ENCODE results near the gene NT5C2. TPM values are rescaled to one million over a fixed set of nuclear protein-coding genes. Genes with fewer than 3 reads are reported as not detected.
A peak's percentile ranks its signal among the peaks of the same experiment; 100 is the strongest.

NT5C2 gene
- total RNA-seq, 2 donors from 2014 or later = 38.9 to 45.0 TPM

DNA sequence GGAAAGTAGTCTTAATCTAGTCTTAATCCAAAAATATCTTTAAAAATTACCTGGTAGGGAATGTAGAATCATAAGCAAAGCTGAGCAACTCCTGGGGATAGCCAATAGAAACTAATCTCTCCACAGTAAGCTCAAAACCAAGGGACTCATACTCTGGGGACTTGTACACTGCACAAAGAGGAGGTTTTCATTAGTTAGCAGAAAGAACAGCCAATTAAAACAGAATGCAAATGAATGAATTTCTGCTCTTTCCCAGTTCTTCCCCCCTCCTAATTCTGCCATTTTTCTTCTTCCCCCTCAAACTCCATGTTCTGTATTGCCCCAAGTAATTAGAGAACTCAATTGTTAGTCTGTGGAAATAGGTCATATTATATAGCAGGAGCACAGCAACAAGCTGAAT is 86.5 kb downstream of the NT5C2 start:
- no peak for DNase-seq
- no peak for ATAC-seq
- intact Hi-C loops (cut with DNase I) = no loop called here

DNA sequence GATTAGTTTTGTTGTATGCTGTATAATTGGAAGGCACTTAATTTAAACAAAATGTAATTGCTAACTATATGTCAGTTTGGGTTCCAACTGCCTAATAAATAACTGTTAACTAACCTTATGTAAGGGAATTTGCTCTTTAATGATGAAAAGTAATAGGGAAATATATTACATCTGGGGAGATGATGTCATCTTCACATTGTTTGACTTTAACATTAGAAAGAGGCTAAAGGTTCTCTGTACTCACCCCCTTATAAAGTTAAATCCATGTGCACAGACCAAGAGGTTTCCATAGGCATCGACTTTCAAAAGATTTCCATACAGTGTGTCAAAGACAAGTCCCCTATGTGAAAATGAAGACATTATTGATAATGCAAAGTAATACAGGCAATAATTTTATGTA is 87.6 kb downstream of the NT5C2 start:
- ATAC-seq (no peak), DNase-seq (no peak)
- intact Hi-C loops (cut with DNase I) = no loop called here

DNA sequence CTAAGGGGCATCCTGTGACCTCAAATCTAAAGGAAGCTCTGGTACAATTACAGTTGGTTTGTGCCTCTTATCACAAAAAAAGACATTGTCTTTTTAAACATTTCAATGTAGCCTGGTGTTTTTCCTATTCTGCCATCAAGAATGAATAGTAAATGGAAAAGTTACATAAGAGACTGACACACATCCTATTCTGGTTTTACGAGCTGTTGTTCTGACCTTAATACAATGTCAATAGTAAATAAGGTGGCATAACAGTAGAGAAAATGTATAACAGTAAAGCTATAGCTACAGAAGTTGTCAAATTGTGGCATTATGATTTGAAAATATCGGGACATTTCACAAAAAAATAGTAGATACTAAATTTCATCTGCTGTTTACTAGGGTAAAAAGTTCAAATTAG is 88.4 kb downstream of the NT5C2 start:
- ATAC-seq (no peak), DNase-seq (no peak)
- intact Hi-C loops (cut with DNase I) = no loop called here

DNA sequence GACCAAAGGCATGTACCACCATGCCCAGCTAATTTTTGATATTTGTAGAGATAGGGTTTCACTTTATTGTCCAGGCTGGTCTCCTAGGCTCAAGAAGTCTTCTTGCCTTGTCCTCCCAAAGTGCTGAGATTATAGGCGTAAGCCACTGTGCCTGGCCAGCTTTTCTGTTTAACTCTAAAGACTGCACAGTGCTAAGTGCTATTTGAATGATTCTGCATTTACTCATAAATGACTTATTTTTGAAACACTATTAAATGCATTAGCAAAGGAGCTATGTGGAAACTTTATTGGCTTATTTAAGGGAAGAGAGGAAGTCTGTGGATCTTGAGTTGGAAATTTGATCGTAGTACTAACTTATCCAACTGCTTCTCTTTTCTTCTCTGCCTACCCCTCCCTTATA is 89.1 kb downstream of the NT5C2 start:
- intact Hi-C loops (cut with DNase I) = no loop called here
- no peak for DNase-seq
- ATAC-seq = no peak

DNA sequence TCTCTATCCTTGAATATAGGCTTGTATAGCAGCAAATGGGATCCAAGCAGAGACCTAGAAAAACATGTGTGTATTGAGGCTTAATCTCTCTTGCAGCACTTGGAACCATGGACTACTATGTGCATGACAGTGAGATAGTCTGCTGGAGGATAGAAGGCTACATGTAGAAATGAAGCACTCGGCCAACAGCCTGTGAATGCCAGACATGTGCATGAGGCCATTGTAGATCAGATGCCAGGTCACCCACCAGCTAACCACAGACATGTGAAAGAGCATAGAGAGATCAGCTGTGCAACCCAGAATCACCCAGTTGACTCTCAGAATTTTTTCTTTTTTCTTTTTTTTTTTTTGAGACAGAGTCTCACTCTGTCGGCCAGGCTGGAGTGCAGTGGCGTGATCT is 90.9 kb downstream of the NT5C2 start:
- ATAC-seq = peak in 1 of 2 donors; percentile 38
- intact Hi-C loops (cut with DNase I) = no loop called here
- no peak for DNase-seq

DNA sequence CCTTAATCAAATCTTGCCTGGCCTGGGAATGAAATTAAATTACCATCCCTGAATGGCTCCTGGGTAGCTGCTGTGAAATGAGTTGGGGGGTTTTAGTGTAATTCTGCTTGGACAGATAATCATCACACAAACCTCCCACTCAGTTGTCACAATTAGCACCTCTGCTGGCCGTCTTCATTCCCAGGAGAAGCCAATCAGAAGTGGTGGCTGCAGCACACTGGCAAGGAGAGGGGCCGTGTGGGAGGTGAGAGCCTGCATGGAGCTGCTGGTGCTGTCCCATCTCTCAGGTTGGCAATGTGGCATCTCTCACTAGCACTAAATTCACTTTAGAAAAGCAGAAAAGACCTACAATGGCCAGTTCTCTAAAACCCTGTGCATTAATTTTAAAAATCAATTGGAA is 92.5 kb downstream of the NT5C2 start:
- ATAC-seq (no peak), DNase-seq (no peak)
- intact Hi-C loops (cut with DNase I) = no loop called here

DNA sequence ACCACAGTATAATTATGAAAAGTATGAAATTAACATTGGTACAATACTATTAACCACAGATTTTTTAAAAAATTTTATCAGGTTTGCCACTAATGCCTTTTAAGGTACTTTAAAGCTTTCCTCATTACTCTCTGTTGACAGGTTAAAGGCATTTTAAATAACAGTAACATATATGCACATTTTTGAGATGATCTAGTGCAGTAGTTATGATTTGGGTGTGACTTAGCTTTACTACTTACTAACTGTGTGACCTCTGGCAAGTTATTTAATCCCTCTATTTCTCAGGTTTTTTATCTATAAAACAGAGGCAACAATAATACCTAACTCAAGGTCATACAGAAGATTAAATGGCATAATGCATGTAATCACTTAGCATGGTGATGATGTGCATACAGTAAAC is 94.8 kb downstream of the NT5C2 start:
- intact Hi-C loops (cut with DNase I) = loop anchor here in 1 of 2 donors (10.0 kb wide), 1 partner anchor 147 kb away; the partner anchor contains the start of gene RPEL1
- no peak for ATAC-seq
- no peak for DNase-seq

DNA sequence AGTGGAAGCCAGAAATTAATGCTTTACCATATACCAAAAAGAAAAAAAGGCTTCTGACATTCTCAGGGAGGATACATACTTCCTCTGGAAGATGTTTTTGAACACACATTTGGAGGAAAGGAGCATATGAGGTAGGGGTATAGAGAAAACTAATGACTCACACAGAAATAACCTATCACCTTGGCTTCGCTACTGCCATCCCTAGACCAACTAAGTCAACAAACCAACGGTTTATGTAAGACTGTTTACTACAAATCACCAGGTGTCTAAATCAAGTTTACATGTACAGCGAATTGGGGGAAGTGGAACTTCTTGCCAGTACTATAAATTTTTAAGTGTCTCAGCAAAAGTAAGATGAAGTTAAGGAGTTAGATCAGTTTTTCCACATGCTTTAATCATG is 96.9 kb downstream of the NT5C2 start:
- intact Hi-C loops (cut with DNase I) = loop anchor here in 1 of 2 donors (10.0 kb wide), 1 partner anchor 149 kb away; the partner anchor contains the start of gene RPEL1
- DNase-seq (no peak), ATAC-seq (no peak)

DNA sequence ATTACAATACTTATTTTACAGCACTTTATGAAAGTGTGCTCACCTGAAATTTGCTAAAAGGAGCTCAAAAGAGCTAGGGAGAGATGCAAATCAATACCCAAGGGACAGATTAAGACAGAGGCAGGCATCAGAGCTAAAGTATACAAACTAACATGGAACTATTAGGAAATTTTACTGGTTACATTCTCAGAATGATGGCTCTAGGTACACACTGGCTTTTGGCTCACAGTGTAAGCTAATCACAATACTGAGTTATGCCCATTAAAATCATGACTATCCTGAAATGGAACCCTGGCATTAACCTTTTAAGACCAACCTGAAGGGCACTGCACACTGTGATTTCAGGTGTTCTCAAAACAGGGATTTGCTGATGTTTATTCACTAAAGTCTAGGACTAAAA is 98.1 kb downstream of the NT5C2 start:
- DNase-seq = no peak
- intact Hi-C loops (cut with DNase I) = loop anchor here in 1 of 2 donors (10.0 kb wide), 1 partner anchor 150 kb away; the partner anchor contains the start of gene RPEL1
- no peak for ATAC-seq

DNA sequence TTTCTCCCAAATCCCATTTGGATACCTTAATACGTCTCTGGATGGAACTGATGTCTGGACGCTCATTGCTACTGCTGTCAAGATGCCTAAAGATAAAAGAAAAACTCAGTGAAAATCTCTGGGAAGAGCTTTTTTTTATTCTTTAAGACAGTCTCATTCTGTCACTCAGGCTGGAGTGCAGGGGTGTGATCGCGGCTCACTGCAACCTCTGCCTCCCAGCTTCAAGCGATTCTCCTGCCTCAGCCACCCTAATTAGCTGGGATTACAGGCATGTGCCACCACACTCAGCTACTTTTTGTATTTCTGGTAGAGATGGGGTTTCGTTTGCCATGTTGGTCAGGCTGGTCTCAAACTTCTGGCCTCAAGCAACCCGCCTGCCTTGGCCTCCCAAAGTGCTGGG is 102.2 kb downstream of the NT5C2 start:
- ATAC-seq (no peak), DNase-seq (no peak)
- intact Hi-C loops (cut with DNase I) = loop anchor here in 1 of 2 donors (10.0 kb wide), 1 partner anchor 154 kb away; the partner anchor contains the start of gene RPEL1

DNA sequence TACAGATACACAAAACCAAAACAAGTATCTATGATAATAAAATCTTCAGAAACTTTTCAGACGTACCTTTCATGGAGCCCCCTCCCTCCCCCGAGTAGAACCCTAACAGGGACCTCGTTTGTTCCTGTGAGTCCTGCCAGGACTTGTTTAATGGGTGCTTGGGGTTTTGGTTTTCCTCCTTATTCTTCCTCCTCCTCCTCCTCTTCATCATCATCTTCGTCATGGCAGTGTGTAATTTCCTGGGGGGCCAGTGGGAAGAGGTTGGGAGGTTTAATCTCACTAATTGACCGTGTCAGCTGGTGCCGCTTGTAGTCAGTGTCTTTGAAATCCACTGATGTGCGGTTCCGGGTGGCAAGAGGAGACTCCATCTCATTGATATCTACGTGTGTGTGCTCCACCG is 103.6 kb downstream of the NT5C2 start:
- intact Hi-C loops (cut with DNase I) = no loop called here
- ATAC-seq (no peak), DNase-seq (no peak)

DNA sequence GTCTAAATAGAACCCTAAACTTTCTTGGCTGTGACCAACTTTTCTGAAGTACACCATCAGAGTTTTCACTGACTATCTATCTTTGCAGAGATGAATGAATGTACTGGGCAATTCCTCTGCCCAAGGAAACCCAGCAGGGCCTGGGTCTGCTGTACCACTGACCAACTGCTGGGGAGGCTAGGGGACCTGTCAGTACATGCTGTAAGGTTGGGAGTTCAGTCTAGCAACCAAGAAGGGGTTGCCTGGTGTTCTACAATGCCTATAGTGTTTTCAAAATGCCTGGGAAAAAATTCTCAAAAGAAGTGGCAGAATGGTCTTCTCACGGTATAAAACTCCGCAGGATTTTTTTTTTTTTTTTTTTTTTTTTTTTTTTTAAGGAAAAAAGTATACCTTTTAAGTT is 106.3 kb downstream of the NT5C2 start:
- DNase-seq = no peak
- intact Hi-C loops (cut with DNase I) = no loop called here
- no peak for ATAC-seq

DNA sequence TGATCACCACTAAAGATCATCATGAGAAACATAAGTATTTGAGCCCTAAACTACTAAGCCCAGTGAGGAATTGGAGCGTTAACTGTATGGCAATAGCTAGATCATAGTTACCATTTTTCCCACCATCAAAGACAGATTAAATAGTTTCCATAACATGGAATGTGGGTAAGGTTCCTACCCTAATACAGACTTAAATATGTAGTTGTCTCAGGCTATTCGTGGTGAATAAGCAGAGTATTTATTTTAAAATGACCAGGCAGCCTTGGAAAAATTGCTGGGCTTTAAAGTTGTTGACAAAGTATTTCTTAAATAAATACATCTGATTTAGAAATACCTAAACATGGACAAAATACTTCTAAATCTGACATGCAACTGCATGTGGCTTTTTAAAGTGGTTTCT is 106.8 kb downstream of the NT5C2 start:
- DNase-seq = no peak
- intact Hi-C loops (cut with DNase I) = no loop called here
- no peak for ATAC-seq

DNA sequence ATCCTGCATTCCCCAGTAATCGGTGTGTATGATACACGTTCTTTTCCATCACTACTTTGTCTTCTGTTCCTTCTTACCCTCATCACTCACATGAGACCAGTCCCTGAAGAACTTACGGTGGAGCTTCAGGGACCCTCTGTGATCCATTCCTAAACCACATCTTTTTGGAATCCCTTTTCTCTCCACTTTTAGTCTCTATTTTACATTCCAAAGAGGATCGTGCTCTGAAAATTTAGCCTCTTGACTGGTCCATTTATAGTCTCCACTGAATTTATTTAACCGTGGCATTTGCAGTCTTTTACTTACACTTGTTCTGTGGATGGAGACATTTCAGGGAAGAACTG is 109.1 kb downstream of the NT5C2 start:
- DNase-seq (no peak), ATAC-seq (no peak)
- intact Hi-C loops (cut with DNase I) = no loop called here

DNA sequence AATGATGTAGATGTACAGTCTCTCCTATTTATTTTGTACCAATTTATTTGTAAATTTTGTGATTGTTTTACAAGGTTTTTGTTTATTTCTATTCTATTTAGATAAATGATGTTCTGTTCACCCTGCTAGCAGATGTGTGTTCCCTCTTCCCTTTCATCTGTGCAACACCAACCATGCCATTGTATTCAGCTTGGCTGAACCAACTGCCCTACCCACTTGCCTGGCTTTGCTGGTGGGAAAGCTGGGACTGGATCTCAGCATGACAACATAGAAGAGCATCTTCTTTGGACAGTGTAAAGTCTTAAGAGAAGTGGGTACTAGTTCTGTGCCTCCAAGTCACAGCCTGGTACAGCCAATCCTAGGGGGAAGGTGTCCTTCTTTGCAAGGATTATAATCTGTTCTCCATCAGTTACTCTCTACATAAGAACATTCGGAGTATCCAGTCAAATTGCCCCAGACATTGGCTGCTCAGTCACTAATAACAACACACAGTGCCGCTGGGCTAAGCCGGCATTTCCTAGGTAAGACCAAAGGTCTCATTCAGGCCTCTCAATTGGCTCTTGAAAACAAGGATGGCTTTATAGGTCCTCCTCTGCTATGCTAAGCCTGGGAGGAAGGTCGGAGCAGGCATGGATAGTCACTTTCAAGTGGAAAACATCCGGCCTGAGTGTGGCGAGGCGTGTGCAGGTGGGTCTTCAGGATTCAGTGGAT is 109.7 kb downstream of the NT5C2 start:
- ATAC-seq = no peak
- intact Hi-C loops (cut with DNase I) = no loop called here
- no peak for DNase-seq

DNA sequence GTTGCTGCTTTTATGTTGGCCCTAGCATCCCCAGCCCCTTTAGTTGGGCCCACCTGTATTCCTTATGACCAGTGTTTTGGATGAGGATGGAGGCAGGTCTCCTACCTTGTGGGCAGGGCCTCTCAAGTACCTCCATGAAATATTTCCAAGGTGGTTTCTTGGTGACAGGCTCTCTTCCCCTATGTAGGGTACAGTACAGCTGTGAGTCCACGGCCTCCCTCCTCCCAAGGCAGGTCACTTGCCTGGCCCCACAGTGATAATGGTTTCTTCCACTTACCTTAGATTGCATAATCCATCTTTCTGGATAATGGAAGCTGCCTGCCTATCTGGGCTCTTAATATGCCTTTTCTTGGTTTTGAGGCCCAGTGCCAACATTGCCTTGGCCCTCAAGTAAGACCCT is 110.4 kb downstream of the NT5C2 start:
- ATAC-seq (no peak), DNase-seq (no peak)
- intact Hi-C loops (cut with DNase I) = no loop called here

DNA sequence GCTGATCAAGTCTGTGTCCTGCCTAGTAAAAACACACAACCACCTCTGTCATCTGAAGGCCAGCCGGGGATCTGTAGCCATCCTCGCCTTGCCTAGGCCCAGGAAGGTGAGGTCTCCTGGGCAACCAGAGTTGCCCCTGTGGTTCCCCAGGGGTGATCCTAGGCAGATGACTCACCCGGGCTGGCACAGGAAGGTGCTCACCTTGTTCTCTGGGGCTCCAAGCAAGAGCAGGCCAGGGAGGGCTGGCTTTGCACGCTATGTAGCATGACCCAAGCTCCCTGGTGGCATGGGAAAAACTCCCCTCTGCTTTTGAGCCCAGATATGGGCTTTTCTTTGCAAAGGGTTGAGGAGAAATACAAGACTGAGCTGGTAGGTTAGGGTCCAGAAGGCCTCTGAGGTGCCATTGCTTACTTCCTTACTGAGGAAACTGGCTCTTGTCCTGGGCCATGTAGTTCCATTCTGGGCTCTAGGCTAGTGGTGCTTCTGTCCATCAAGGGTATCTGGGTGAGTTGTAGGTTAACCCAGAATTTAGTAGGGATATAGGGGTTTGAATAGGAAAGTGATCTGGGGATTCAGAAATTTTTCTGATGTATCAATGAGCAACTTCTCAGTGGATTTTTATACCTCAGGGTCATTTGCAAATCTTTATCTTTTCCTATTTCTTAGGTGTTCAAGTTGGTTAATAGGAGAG is 112.0 kb downstream of the NT5C2 start:
- DNase-seq (no peak), ATAC-seq (no peak)
- intact Hi-C loops (cut with DNase I) = no loop called here

DNA sequence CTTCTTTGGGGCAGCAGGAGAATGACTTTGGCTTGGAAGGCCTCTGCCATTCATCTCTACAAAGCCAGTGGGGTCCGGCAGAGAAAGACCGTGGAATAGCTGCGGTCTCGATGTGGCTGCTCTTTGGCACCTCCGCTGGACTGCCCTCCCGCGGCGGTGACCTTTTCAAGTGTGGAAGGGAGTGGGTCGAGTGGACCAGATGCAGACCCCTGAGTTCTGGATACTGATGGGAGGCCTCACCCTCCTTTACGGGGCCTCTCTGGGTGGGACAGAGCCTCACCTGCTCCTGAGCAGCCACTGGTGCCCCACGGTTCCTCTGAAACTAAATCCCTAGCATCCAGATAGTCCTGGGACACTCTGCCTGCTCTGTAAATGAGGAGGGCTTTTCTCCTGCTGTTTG is 113.1 kb downstream of the NT5C2 start:
- no peak for DNase-seq
- intact Hi-C loops (cut with DNase I) = no loop called here

DNA sequence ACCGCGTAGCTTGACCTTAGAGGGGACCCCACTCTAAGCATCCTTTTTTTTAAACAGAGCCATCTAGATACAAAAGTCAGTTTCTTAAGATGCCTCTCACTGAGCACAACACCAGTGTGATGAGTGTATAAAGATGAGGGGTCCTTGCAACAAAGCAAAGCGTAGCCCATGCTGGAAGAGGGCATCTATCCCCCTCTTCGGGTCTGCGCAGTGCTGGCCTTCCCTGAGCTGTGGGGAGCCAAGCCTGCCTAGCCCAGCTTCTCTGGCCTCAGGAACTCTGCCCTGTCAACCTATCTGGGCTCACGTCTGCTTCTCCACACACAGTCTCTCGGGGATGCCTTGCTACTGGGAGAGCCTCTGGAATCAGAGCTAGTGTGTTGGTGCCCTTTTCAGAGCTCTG is 114.0 kb downstream of the NT5C2 start:
- intact Hi-C loops (cut with DNase I) = no loop called here
- ATAC-seq (no peak), DNase-seq (no peak)

More for the DNA sequence above, 113.1 kb downstream of the NT5C2 start:
- ATAC-seq = no peak

DNA sequence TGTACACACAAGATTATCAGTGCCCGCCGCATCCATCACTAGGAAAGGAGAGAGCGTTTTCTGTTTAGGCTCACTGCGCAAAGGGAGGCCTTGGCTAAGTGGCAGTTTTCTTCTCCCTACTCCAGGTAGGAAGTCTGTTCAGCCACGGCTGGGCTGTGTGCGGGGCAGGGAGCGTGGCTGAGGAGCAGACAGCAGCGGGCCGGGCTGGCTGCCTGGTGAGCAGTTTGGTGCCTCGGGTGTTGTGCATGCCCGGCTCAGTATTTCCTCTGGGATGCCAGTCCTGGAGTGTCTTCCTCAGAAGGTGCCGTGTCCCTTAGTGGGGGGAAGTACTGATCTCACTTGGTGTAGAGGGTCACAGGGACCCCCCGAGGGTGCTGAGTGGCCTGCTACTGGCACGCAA is 114.4 kb downstream of the NT5C2 start:
- DNase-seq (no peak), ATAC-seq (no peak)
- intact Hi-C loops (cut with DNase I) = no loop called here

DNA sequence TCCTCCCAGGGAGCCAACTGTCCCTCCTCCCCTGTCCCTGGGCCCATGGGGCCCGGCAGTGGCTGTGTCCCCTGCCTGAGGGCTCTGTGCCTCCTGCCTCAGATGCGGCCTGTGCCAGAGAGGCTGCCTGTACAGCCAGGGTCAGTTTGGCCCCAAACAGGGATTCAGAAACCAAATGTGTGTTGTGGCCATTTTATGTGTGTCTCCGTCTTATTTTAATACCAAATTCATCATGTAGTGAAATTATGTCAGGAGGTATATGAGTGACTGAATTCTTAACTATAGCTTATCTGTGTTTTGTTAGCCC is 114.8 kb downstream of the NT5C2 start:
- ATAC-seq = no peak

More for the DNA sequence above, 114.8 kb downstream of the NT5C2 start:
- intact Hi-C loops (cut with DNase I) = no loop called here
- no peak for DNase-seq
